Progenitor cell of endocrine pancreas (in vitro differentiated cells): ENCODE data around the gene RXRA. TPM values are rescaled to one million over a fixed set of nuclear protein-coding genes. Genes with fewer than 3 reads are reported as not detected.
"Not testable (repeated sequence)": the region's sequence is repeated elsewhere in the genome, so short reads cannot be mapped to it uniquely, and the experiment has no call there.

Source experiments
- DNase-seq: peaks from one replicate; pipeline ENCODE4 v3.0.0; 2021; ENCODE audit warnings: low spot score; ENCODE audit not compliant: unreplicated experiment
- H3K27ac Mint-ChIP-seq: 2 replicates; pipeline ENCODE4 v1.8.0; 2021; ENCODE audit warnings: mild to moderate bottlenecking, moderate library complexity, mixed read lengths
- H3K27me3 Mint-ChIP-seq: 2 replicates; pipeline ENCODE4 v1.8.0; 2021; ENCODE audit warnings: mixed read lengths
- H3K36me3 Mint-ChIP-seq: 2 replicates; pipeline ENCODE4 v1.8.0; 2022; ENCODE audit warnings: mixed read lengths; ENCODE audit not compliant: insufficient read depth
- H3K4me1 Mint-ChIP-seq: 2 replicates; pipeline ENCODE4 v1.8.0; 2021; ENCODE audit warnings: low read depth, mixed read lengths
- H3K4me3 Mint-ChIP-seq: 2 replicates; pipeline ENCODE4 v1.8.0; 2021; ENCODE audit warnings: low read depth, mild to moderate bottlenecking, moderate library complexity, mixed read lengths
- H3K9me3 Mint-ChIP-seq: 2 replicates; pipeline ENCODE4 v1.8.0; 2021; ENCODE audit warnings: low read depth, mixed read lengths
- total RNA-seq: library from RNA; stranded (reverse); gene quantifications from 2 replicates; pipeline ENCODE4 v1.2.1, GENCODE V29; 2021
- TF ChIP-seq, protein P1 (sequence below): fragments of 200-600 bp; sonication (generic); IDR thresholded peaks from one replicate; pipeline ENCODE4 v1.5.0; 2021; ENCODE audit warnings: antibody characterized with exemption, mild to moderate bottlenecking; ENCODE audit not compliant: unreplicated experiment

RXRA gene
- total RNA-seq, 1 donor from 2014 or later = 64.8 TPM

DNA sequence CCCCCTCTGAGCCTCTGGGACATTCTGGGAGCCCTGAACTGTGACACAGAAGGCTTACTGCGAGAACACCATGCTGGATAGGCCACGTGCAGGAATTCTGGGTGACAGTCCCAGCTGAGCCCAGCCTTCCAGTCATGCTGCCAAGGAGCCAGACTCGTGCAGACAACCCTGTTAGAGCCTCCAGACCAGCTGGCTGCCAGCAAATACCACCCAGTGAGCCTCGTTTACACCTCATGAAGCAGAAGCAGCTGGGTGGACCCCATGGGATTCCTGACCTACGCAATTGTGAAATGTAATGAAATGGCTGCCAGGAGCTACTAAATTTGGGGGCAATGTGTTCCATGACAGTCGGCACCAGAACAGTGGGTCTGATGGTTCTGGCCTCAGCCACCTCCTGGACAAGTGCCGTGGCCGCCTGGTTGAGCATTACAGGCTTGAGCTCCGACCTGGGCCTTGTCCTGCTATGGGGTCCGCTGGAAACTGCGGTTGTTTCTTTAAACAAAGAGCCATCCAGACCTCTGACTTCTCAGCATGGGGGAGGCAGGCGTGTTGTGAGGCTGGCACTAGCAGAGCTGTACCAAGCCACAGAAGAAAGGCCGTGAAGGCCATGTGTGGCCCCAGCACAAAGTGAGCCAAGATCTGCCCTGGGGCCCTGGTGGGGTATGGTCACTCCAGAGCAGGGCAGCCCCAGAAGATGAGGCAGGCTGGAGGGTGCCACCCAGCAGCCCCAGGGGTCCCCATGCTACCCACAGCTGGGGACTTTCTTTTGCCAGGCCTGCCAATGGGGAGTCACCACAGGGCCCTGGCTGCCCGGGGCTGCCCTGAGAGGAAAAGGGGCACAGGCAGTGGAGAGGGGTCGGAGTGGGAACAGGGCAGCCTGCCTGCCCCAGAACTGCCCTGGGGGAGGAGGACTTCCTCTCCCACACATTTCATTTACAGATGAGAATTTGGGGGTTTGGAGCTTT lies 19.3 kb upstream of the RXRA start:
- Mint-ChIP-seq H3K27me3 (peaks cover 10% of the 10 kb centered on the region), H3K9me3 (peaks cover 4% of the 10 kb centered on the region), H3K4me3 (no peak overlapping the region), H3K4me1 (no peaks in the 10 kb centered on the region), H3K36me3 (no peaks in the 10 kb centered on the region), H3K27ac (no peak overlapping the region)
- TF ChIP-seq, protein P1, sequence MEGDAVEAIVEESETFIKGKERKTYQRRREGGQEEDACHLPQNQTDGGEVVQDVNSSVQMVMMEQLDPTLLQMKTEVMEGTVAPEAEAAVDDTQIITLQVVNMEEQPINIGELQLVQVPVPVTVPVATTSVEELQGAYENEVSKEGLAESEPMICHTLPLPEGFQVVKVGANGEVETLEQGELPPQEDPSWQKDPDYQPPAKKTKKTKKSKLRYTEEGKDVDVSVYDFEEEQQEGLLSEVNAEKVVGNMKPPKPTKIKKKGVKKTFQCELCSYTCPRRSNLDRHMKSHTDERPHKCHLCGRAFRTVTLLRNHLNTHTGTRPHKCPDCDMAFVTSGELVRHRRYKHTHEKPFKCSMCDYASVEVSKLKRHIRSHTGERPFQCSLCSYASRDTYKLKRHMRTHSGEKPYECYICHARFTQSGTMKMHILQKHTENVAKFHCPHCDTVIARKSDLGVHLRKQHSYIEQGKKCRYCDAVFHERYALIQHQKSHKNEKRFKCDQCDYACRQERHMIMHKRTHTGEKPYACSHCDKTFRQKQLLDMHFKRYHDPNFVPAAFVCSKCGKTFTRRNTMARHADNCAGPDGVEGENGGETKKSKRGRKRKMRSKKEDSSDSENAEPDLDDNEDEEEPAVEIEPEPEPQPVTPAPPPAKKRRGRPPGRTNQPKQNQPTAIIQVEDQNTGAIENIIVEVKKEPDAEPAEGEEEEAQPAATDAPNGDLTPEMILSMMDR = no peak
- DNase-seq = no peak

DNA sequence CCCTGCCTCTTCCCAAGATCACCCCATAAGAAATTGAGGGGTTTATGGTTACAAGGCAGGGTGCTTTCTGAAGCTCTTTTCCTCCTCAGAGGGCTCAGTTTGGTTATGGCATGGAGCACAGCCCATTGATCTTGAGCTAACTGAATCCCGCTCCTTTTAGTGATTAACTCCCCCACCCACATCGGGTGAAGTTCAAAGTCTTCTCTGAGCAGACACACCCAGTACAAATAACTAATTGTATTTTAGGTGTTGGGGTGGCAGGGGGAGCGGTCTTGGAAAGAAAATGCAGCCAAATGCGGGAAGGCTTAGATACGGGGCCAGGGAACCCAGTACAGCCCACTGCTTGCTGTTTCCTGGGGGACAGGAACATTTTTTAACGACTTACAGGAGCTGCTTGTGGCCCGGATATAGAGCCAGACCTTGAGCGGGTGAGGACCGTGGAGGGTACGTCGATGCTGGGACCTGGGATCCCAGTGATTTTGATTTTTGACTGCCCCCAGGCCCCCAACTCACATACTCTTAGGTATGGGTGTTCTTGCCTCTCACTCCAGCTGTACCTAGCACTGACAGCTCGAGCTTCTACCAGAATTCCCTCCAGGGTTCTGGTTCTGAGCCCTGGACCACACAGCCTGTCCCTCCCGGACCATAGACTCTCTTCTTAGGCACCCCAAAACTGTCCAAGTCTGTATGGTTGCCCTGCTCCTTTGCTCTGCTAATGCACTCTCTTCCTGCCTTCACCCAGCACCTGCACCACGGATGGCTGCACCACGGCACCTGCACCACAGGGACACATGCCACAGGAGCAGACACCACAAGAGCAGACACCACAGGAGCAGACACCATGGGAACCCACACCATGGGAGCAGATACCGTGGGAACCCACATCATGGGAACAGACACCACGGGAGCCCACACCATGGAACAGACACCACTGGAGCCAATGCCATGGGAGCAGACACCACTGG lies 18.3 kb upstream of the RXRA start:
- Mint-ChIP-seq H3K36me3 (no peaks in the 10 kb centered on the region), H3K9me3 (peaks cover 10% of the 10 kb centered on the region), H3K27me3 (peaks cover 10% of the 10 kb centered on the region), H3K4me3 (no peak overlapping the region), H3K4me1 (no peaks in the 10 kb centered on the region), H3K27ac (peak overlapping the region; percentile 40)
- TF ChIP-seq, protein P1 = no peak
- no peak for DNase-seq

DNA sequence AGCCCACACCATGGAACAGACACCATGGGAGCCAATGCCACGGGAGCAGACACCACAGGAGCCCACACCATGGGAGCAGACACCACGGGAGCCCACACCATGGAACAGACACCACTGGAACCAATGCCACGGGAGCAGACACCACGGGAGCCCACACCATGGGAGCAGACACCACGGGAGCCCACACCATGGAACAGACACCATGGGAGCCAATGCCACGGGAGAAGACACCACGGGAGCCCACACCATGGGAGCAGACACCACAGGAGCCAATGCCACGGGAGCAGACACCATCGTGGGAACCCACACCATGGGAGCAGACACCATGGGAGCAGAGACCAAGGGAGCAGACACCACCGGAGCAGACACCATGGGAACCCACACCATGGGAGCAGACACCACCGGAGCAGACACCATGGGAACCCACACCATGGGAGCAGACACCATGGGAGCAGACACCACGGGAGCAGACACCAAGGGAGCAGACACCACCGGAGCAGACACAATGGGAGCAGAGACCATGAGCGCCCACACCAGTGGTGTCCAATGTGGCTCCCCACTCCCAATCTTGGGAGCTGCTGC lies 17.5 kb upstream of the RXRA start:
- not testable (repeated sequence) for H3K4me3 Mint-ChIP-seq, DNase-seq, H3K27ac Mint-ChIP-seq, H3K36me3 Mint-ChIP-seq, H3K4me1 Mint-ChIP-seq
- Mint-ChIP-seq H3K9me3 (peaks cover 10% of the 10 kb centered on the region), H3K27me3 (peaks cover 14% of the 10 kb centered on the region)

DNA sequence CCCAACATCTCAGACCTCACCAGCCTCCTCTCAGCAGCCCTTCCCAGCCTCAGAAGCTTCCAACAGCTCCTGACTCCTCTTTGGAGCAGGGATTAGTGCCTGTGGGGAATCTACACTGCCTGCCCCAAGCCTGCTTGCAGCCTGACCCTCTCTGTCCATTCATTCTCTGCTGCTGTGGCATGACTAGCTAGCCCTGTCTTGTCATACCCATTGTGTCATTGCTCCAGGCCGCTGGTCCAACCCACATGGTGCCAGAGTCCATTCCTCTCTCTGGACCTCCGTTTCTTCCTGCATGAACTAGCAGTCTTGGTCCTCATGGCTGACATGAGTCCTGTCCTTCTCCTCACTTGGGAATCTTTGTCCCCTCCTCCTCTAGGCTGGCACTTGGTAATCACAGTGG lies 12.8 kb upstream of the RXRA start:
- Mint-ChIP-seq H3K4me1 (peaks cover 3% of the 10 kb centered on the region), H3K27me3 (peaks cover 17% of the 10 kb centered on the region)

More for the DNA sequence above, 12.8 kb upstream of the RXRA start:
- peaks cover 10% of the 10 kb centered on the region for H3K9me3 Mint-ChIP-seq
- no peak overlapping the region for H3K4me3 Mint-ChIP-seq
- DNase-seq = no peak
- no peaks in the 10 kb centered on the region for H3K36me3 Mint-ChIP-seq
- no peak overlapping the region for H3K27ac Mint-ChIP-seq
- TF ChIP-seq, protein P1 = no peak
